OCI-LY1 (cell line): ENCODE results near the gene DMRTB1.

Experiments used
- EZH2 ChIP-seq: fragments of 200-600 bp; sonication (generic), shearing (Covaris generic); IDR thresholded peaks from 2 replicates; pipeline ENCODE4 v1.8.0; 2017; ENCODE audit warnings: borderline replicate concordance, mixed run types, mild to moderate bottlenecking, antibody characterized with exemption, low read length, moderate library complexity, mixed read lengths
- TF ChIP-seq, protein P1 (sequence below): fragments of 200-600 bp; sonication (generic), shearing (Covaris generic); IDR thresholded peaks from 2 replicates; pipeline ENCODE4 v1.5.1; 2017; ENCODE audit warnings: mild to moderate bottlenecking, antibody characterized with exemption, low read length, moderate library complexity, mixed read lengths

DNA sequence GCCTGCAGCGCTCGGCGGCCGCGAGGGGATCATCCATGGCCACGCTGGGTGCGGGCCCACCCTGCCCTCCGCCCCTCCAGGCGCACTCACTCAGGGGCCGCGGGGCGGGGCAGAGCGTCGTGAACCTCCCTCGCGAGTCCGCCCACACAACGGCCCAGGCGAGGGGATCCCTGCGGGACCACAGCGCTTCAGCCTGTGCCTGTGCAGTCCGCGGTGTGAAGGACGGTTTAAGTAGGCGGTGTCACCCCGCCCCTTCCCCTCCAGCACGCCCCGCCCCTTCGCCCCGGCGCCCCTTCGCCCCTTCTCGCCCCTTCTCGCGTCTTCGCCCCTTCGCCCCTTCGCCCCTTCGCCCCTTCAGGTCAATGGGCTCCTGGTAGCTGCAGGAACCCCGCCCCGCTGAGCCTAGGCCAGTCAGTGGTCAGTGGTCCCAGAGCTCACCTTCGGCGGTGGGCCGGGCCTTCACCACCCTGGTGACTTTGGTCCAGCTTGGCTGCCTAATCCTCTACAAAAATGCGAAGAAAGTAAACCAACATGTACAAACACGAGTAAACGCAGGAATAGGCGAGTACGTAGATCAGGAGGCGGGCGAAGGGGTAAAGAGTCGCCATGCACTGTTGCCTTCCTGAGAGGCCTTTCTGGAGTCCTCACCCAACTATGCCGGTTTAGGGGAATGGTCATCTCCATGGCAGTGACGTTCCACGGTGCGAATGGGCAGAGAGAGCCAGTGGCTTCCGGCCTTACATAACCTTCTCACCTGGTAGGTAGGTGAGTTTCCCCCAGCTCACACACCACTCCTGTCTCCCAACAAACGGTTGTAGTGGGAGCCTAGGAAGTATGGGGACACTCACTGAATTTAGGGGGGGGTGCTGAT, 19.6 kb upstream of the DMRTB1 start:
- TF ChIP-seq, protein P1, sequence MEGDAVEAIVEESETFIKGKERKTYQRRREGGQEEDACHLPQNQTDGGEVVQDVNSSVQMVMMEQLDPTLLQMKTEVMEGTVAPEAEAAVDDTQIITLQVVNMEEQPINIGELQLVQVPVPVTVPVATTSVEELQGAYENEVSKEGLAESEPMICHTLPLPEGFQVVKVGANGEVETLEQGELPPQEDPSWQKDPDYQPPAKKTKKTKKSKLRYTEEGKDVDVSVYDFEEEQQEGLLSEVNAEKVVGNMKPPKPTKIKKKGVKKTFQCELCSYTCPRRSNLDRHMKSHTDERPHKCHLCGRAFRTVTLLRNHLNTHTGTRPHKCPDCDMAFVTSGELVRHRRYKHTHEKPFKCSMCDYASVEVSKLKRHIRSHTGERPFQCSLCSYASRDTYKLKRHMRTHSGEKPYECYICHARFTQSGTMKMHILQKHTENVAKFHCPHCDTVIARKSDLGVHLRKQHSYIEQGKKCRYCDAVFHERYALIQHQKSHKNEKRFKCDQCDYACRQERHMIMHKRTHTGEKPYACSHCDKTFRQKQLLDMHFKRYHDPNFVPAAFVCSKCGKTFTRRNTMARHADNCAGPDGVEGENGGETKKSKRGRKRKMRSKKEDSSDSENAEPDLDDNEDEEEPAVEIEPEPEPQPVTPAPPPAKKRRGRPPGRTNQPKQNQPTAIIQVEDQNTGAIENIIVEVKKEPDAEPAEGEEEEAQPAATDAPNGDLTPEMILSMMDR: no peak
- no peak for TF ChIP-seq EZH2
